Common myeloid progenitor, CD34-positive (primary cell): ENCODE data around the gene IDI2.

ENCODE experiments used
- CTCF ChIA-PET: fragments of 350-600 bp; sonication (Branson Sonifier 250); formaldehyde crosslinking; loops from one replicate; lab custom pipeline; 2021; ENCODE audit warnings: antibody characterized with exemption; lab: Charles Lee
- POLR2A ChIA-PET: fragments of 350-600 bp; sonication (Branson Sonifier 250); formaldehyde crosslinking; loops from one replicate; lab custom pipeline; 2021; ENCODE audit warnings: antibody characterized with exemption; lab: Charles Lee
- DNase-seq, 3 donors: peaks; one replicate each; pipeline versions ENCODE4 v3.0.0 to v3.0.0-alpha.2; 2013
- H3K27ac ChIP-seq, 2 experiments: 1 replicate in 1 of 2; 2 replicates in 1 of 2; pipeline ENCODE4 v1.7.0; 2013; ENCODE audit warnings: inconsistent platforms in 2 of 2, low read length in 2 of 2, mild to moderate bottlenecking in 2 of 2, low read depth in 1 of 2, moderate library complexity in 1 of 2; ENCODE audit not compliant: severe bottlenecking in 2 of 2, insufficient read depth in 1 of 2, poor library complexity in 1 of 2
- H3K27me3 ChIP-seq, 5 experiments: replicated peaks in 2 of 5; 1 replicate in 3 of 5; 2 replicates in 2 of 5; pipeline versions ENCODE4 v1.6.1 to v1.7.0; 2013; ENCODE audit warnings: low read length in 4 of 5, mild to moderate bottlenecking in 2 of 5, moderate library complexity in 2 of 5, inconsistent platforms in 1 of 5; ENCODE audit not compliant: insufficient read depth in 5 of 5, control insufficient read depth in 4 of 5
- H3K36me3 ChIP-seq, 4 experiments: 1 replicate in 2 of 4; 2 replicates in 2 of 4; pipeline versions ENCODE4 v1.6.1 to v1.7.0; 2013; ENCODE audit warnings: low read length in 3 of 4, control low read depth in 1 of 4, mild to moderate bottlenecking in 1 of 4; ENCODE audit not compliant: control insufficient read depth in 4 of 4, insufficient read depth in 4 of 4
- H3K4me1 ChIP-seq, 4 experiments: 1 replicate in 3 of 4; 2 replicates in 1 of 4; pipeline versions ENCODE4 v1.6.1 to v1.7.1; 2013; ENCODE audit warnings: low read length in 3 of 4, mild to moderate bottlenecking in 3 of 4, control low read depth in 1 of 4, inconsistent platforms in 1 of 4, moderate library complexity in 1 of 4; ENCODE audit not compliant: control insufficient read depth in 4 of 4, insufficient read depth in 4 of 4; ENCODE audit errors: control extremely low read depth in 1 of 4
- H3K4me3 ChIP-seq, 7 experiments: 1 replicate in 4 of 7; 2 replicates in 3 of 7; pipeline versions ENCODE4 v1.5.1 to v1.7.0; 2013; ENCODE audit warnings: mild to moderate bottlenecking in 7 of 7, low read length in 6 of 7, moderate library complexity in 6 of 7, inconsistent platforms in 2 of 7, low read depth in 2 of 7, control low read depth in 1 of 7; ENCODE audit not compliant: insufficient read depth in 4 of 7, control insufficient read depth in 1 of 7; ENCODE audit errors: extremely low read depth in 1 of 7
- H3K9me3 ChIP-seq, 5 experiments: 1 replicate in 4 of 5; 2 replicates in 1 of 5; pipeline versions ENCODE4 v1.6.1 to v1.7.1; 2013; ENCODE audit warnings: low read length in 4 of 5, mild to moderate bottlenecking in 2 of 5, inconsistent platforms in 1 of 5, low read depth in 1 of 5, moderate library complexity in 1 of 5; ENCODE audit not compliant: control insufficient read depth in 4 of 5, insufficient read depth in 2 of 5; ENCODE audit errors: control extremely low read depth in 1 of 5
- WGBS: methylation state at CpG from one replicate; pipeline ENCODE4 v1.1.5; 2013; ENCODE audit not compliant: insufficient coverage; 5-methylcytosine and 5-hydroxymethylcytosine counted together

Gene IDI2

DNA sequence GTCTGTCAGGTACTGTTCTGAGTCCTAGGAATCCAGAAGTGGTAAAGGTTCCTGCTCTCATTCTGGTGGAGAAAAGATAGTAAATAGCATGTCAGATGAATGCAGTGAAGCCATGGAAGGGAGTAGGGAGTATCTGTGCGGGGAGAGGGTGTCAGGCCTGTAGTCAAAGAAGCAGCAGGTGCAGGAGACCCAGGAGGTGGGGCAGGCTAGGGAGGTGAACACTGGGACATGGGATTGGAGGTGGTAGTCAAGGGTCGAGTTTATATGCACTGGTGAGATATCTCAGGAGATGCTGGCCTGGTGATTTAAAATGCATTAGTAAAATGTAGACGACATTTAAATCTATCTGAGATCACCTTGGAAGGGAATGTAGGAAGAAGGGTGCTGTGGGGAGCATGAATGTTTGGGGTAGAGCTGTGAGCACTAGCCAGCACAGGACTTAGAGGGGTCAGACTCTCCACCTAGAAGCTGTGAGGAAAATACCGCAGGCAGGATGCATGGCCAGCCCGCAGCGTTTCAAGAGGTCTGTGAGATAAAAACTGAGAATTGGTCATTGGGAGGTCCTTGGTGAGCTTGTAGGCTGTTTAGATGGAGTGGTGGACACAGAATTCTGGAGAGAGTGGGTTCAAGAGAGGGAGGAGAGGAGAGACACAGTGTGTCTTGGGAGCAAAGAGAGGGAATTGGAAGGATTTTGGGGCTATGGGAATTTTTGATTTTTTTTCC is 30.7 kb downstream of the IDI2 start:
- peaks cover 21 to 76% (median 61%) of the 10 kb centered on the region in 4 experiments for H3K36me3 ChIP-seq
- CTCF ChIA-PET, result no interaction called here
- POLR2A ChIA-PET, result interaction anchor here (1.0 kb wide), 1 partner anchor 9 kb away, joined by 3 read pairs; no protein-coding TSS in a partner anchor

DNA sequence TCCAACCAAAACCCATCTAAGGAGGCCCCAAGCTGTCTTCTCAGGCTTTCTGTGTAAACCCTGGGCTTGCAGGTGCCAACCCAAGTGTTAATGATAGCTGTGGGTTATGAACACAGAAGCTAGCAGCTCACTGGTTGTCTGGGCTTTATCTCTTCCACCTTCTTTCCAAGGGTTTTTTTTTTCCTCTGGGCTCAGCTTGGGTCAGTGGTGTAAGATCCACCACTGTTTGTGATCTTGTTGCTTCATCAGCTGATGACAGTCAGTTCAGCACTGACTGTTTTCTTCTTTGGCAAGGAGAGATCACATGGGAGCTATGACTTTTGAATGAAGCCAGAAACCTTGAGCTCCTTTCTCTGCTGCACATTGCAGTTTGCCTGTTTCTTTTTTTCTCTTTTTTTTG is 32.8 kb downstream of the IDI2 start:
- no peak for DNase-seq
- CTCF ChIA-PET, result interaction anchor here (1.1 kb wide), 1 partner anchor 10 kb away, joined by 3 read pairs; no protein-coding TSS in a partner anchor
- Histone ChIP-seq H3K4me1 (peaks cover 3 to 16% (median 15%) of the 10 kb centered on the region in 4 experiments), H3K4me3 (no peak overlapping the region), H3K36me3 (peaks cover 11 to 55% (median 43%) of the 10 kb centered on the region in 4 experiments), H3K27me3 (no peaks in the 10 kb centered on the region), H3K9me3 (no peaks in the 10 kb centered on the region), H3K27ac (no peak overlapping the region)
- POLR2A ChIA-PET, result no interaction called here

More for the DNA sequence above, 30.7 kb downstream of the IDI2 start:
- Histone ChIP-seq H3K4me3 (no peak overlapping the region), H3K27me3 (no peaks in the 10 kb centered on the region), H3K9me3 (peaks cover 0 to 2% (median 0%) of the 10 kb centered on the region in 5 experiments), H3K27ac (no peak overlapping the region), H3K4me1 (peaks cover 0 to 5% (median 0%) of the 10 kb centered on the region in 4 experiments)
- no peak for DNase-seq
- WGBS, result 100% methylated on average over 6 of the region's 6 CpGs

DNA sequence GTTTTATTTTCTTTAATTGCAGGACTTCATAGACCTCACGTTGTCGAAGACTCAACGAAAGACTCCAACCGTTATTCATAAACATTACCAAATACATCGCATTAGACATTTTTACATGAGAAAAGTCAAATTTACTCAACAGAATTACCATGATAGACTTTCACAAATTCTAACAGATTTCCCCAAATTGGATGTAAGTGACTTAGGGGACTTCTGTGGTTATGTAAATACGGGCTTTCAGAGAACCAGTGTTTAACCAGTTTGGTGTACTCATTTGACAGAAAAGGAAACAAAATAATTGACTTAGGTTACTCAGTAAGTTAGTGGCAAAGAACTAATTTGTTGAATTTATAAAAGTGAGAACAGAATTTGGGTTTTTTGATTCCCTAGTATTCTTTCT is 33.2 kb downstream of the IDI2 start:
- Histone ChIP-seq H3K36me3 (peaks cover 9 to 51% (median 39%) of the 10 kb centered on the region in 4 experiments), H3K27me3 (no peaks in the 10 kb centered on the region), H3K27ac (no peak overlapping the region), H3K9me3 (no peaks in the 10 kb centered on the region), H3K4me3 (no peak overlapping the region), H3K4me1 (peaks cover 3 to 19% (median 18%) of the 10 kb centered on the region in 4 experiments)
- ChIA-PET POLR2A (no interaction called here), CTCF (interaction anchor here (1.1 kb wide), 1 partner anchor 10 kb away, joined by 3 read pairs; no protein-coding TSS in a partner anchor)
- DNase-seq, result no peak
- WGBS, result 100% methylated on average over 1 of the region's 6 CpGs

DNA sequence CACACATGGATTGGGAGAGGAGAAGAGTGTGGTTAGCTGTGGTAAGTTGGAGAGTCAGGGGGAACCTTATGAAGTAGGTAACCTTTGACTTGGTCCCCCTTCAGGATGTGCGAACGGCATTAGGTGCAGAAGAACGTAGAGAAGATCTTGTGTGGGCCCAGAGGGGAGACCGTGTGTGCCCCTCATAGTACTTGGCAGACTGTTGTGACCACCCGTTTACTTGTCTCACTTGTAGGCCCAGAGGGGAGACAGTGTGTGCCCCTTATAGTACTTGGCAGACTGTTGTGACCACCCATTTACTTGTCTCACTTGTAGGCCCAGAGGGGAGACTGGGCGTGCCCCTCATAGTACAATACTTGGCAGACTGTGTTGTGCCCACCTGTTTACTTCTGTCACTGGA is 34.9 kb downstream of the IDI2 start:
- no peak overlapping the region for H3K4me3 ChIP-seq
- H3K36me3 ChIP-seq, result peaks cover 7 to 36% (median 24%) of the 10 kb centered on the region in 4 experiments
- ChIA-PET POLR2A (interaction anchor here (0.6 kb wide), 1 partner anchor 153 kb away, joined by 3 read pairs; no protein-coding TSS in a partner anchor), CTCF (no interaction called here)
- no peaks in the 10 kb centered on the region for H3K27me3 ChIP-seq
- WGBS, result 99% methylated on average over 6 of the region's 6 CpGs
- DNase-seq, result peak in 1 of 3 donors; percentile 18
- H3K9me3 ChIP-seq, result no peaks in the 10 kb centered on the region
- H3K4me1 ChIP-seq, result peaks cover 3 to 27% (median 24%) of the 10 kb centered on the region in 4 experiments
- H3K27ac ChIP-seq, result no peak overlapping the region

DNA sequence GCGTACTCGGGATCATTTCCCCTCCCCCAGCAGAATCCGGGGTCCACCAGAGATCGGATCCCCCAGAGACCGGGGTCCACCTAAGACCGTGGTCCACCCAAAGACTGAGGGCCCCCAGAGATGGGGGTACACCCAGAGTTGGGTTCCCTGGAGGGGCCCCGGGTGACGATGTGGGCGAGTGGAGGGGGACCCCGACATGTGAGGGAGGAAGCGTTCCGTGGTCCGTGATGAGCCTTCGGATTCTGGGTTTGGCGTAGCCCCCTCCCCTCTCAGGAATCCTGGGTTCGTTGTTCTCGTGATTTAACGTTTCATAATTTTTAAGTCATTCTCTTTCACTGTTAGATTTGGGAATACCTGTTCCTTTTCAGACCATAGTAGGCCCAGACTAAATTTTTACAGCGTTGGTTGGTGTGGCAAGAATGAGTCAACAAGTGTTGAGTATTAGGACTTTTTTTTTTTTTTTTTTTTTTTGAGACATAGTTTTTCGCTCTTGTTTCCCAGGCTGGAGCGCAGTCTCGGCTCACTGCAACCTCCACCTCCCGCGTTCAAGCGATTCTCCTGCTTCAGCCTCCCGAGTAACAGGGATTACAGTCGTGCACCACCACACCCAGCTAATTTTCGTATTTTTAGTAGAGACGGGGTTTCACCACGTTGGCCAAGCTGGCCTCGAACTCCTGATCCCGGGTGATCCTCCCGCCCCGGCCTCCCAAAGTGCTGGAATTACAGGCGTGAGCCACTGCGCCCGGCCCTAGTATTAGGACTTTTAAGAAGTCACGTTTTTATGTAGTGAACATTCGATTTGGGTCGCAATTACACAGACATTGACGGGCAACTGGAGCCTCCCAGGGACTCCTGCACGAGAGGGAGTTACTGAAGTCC is 36.8 kb downstream of the IDI2 start:
- Histone ChIP-seq H3K4me3 (peak overlapping the region; percentile 81 to 98 (median 95)), H3K27me3 (no peaks in the 10 kb centered on the region), H3K4me1 (peaks cover 3 to 27% (median 24%) of the 10 kb centered on the region in 4 experiments), H3K36me3 (peaks cover 7 to 19% (median 12%) of the 10 kb centered on the region in 4 experiments), H3K27ac (peak overlapping the region; percentile 84 to 96), H3K9me3 (no peaks in the 10 kb centered on the region)
- peak; percentile 20 to 62 (median 46) for DNase-seq
- POLR2A ChIA-PET, result no interaction called here
- whole genome bisulfite sequencing, result 48% methylated on average over 28 of the region's 42 CpGs
- CTCF ChIA-PET, result interaction anchor here (0.6 to 1.5 kb wide), 3 partner anchors 20 to 77 kb away, joined by 3 read pairs; no protein-coding TSS in a partner anchor

DNA sequence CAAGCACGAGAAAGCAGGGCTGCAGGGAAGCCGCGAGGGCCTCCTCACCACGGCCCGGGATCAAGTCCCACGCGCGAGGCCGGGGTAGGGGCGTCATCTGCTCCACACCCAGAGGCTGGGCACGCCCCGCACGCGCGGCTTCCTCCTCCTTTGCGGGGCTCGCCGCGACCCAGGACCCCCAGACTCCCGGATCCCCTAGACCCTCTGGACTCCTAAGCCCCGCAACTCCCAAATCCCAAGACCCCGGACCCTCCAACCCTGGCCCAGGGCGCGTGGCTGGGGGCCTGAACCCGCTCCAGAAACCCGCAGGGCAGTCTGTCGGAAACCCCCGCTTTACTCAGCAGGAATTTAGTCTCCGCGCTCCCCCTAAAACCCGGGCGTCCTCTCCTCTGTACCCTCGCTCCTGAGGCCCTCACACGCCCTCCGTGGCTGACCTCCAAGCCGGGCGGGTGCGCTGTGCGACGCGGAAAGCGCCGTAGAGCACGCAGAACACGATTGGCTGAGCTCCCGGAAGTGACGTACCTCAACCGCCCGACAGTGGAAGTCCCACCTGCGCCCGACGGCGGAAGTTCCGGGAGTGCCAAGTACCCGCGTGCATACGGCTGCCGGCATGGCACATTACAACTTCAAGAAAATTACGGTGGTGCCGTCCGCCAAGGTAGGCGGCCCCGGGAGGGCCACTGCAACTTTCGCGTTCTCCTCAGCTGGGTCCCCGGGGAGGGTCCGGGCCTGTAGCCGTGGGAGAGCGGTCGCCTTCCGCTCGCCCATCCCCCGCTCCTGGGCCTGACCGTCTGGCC is 37.6 kb downstream of the IDI2 start, which contains the start of gene GTPBP4:
TSS of gene GTPBP4 (plus strand) at position 565 of the 797 bp plus-strand sequence. CDS start at position 611, 46 bp downstream.
- peak; percentile 99 for DNase-seq
- Histone ChIP-seq H3K36me3 (peaks cover 3 to 13% (median 6%) of the 10 kb centered on the region in 4 experiments), H3K4me3 (peak within 1 kb of the TSS; percentile 81 to 98 (median 95)), H3K27me3 (no peaks in the 10 kb centered on the region), H3K27ac (peak within 1 kb of the TSS; percentile 84 to 96), H3K9me3 (no peaks in the 10 kb centered on the region), H3K4me1 (peaks cover 3 to 27% (median 24%) of the 10 kb centered on the region in 4 experiments)
- CTCF ChIA-PET, result interaction anchor here (0.8 to 1.5 kb wide), 3 partner anchors 19 to 76 kb away, joined by 3 read pairs; no protein-coding TSS in a partner anchor
- POLR2A ChIA-PET, result no interaction called here
- under 1% methylated on average over 74 of the region's 74 CpGs for WGBS
